SK-N-SH (cell line): ENCODE measurements around the gene SRP19.

ENCODE experiments used
- EP300 ChIP-seq, 2 experiments: IDR thresholded peaks; 2 replicates each; pipeline versions ENCODE4 v1.4.0 to v1.6.1; 2012; ENCODE audit warnings: borderline replicate concordance in 1 of 2, low read depth in 1 of 2, low read length in 1 of 2
- FOXJ3 ChIP-seq: sonication (generic); formaldehyde crosslinking; IDR thresholded peaks from 2 replicates; pipeline ENCODE4 v1.5.1; 2020; ENCODE audit warnings: mild to moderate bottlenecking, missing genetic modification reagents
- FOXM1 ChIP-seq: IDR thresholded peaks from 2 replicates; pipeline ENCODE4 v1.4.0; 2012; ENCODE audit warnings: low read depth, mild to moderate bottlenecking
- JUND ChIP-seq: IDR thresholded peaks from 2 replicates; pipeline ENCODE4 v1.4.0; 2012
- TF ChIP-seq, protein P1 (sequence below): IDR thresholded peaks from 2 replicates; pipeline ENCODE4; 2012
- TF ChIP-seq, protein P2 (sequence below): fragments of 200-600 bp; sonication (generic); IDR thresholded peaks from 2 replicates; pipeline ENCODE4 v1.6.1; 2017; ENCODE audit warnings: antibody characterized with exemption, mild to moderate bottlenecking, moderate library complexity
- TF ChIP-seq, protein P3 (sequence below): IDR thresholded peaks from 2 replicates; pipeline ENCODE4 v1.4.0; 2012; ENCODE audit warnings: low read depth

DNA sequence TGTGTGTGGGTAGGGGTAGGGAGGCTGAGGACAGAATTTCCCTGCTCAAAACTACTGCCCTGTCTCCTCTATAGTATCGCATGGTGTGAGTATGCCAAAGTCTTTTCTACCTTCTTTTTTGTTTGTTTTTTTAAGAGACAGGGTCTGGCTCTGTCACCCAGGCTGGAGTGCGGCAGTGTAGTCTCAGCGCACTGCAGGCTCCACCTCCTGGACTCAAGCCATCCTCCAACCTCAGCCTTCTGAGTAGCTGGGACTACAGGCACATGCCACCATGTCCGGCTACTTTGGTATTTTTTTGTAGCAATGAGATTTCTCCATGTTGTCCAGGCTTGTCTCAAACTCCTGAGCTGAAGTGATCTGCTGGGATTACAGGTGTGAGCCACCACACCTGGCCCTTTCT lies 2.5 kb downstream of the SRP19 start:
- TF ChIP-seq JUND (no peak), FOXJ3 (no peak), FOXM1 (no peak), EP300 (IDR thresholded peaks at IDR 0.05; ENCODE audit: borderline replicate concordance in 1 of 2, low read depth in 1 of 2, low read length in 1 of 2) (no peak)
- TF ChIP-seq, protein P1, sequence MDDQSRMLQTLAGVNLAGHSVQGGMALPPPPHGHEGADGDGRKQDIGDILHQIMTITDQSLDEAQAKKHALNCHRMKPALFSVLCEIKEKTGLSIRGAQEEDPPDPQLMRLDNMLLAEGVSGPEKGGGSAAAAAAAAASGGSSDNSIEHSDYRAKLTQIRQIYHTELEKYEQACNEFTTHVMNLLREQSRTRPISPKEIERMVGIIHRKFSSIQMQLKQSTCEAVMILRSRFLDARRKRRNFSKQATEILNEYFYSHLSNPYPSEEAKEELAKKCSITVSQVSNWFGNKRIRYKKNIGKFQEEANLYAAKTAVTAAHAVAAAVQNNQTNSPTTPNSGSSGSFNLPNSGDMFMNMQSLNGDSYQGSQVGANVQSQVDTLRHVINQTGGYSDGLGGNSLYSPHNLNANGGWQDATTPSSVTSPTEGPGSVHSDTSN: no peak
- TF ChIP-seq, protein P2, sequence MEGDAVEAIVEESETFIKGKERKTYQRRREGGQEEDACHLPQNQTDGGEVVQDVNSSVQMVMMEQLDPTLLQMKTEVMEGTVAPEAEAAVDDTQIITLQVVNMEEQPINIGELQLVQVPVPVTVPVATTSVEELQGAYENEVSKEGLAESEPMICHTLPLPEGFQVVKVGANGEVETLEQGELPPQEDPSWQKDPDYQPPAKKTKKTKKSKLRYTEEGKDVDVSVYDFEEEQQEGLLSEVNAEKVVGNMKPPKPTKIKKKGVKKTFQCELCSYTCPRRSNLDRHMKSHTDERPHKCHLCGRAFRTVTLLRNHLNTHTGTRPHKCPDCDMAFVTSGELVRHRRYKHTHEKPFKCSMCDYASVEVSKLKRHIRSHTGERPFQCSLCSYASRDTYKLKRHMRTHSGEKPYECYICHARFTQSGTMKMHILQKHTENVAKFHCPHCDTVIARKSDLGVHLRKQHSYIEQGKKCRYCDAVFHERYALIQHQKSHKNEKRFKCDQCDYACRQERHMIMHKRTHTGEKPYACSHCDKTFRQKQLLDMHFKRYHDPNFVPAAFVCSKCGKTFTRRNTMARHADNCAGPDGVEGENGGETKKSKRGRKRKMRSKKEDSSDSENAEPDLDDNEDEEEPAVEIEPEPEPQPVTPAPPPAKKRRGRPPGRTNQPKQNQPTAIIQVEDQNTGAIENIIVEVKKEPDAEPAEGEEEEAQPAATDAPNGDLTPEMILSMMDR: no peak
- TF ChIP-seq, protein P3, sequence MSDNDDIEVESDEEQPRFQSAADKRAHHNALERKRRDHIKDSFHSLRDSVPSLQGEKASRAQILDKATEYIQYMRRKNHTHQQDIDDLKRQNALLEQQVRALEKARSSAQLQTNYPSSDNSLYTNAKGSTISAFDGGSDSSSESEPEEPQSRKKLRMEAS: no peak
